Activated CD4-positive, CD25-positive, alpha-beta regulatory T cell treated with anti-CD3 and anti-CD28 coated beads, Interleukin-2, amount 50 U/mL, for 16 hours (primary cell): ENCODE measurements around the gene SERPINB10.

ENCODE experiments used
- DNase-seq: peaks from one replicate; pipeline ENCODE4 v3.0.0-alpha.2; 2020; ENCODE audit warnings: low read depth, low spot score

The SERPINB10 gene

GRCh38 chr18:63907664-63908063 is at the start of gene SERPINB10:
Gene SERPINB10, plus strand, starts transcription at chr18:63907958. Its CDS starts 7,553 bp downstream, at chr18:63915511.
- DNase-seq: no peak

- DNase-seq: no peak
Measured at GRCh38 chr18:63858456-63858855, 49.3 kb upstream of the SERPINB10 start.

GRCh38 chr18:63859781-63860475 is 47.8 kb upstream of the SERPINB10 start:
- DNase-seq: no peak

DNA sequence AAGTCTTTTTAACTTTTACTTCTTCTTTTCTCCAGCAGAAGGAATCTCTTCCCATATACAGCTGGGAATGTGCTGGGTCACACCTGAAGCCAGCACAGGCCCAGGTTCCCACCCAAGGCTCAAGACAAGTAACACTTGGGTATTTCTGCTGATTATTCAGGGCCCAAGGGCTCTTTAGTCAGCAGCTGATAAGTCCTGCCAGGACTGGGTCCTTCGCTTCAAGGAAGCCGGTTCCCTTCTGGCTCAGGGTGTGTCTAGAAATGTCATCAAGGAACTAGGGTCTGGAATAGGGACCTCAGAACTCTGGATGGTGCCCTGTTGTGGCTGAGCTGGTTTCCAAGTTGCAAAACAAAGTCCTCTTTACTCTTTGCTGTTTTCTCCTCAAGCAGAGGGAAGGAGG is 47.2 kb upstream of the SERPINB10 start:
- no peak for DNase-seq

- no peak for DNase-seq
Measured at GRCh38 chr18:63867368-63868125, 40.2 kb upstream of the SERPINB10 start.

GRCh38 chr18:63868546-63868945 is 39.2 kb upstream of the SERPINB10 start:
- DNase-seq: no peak

DNA sequence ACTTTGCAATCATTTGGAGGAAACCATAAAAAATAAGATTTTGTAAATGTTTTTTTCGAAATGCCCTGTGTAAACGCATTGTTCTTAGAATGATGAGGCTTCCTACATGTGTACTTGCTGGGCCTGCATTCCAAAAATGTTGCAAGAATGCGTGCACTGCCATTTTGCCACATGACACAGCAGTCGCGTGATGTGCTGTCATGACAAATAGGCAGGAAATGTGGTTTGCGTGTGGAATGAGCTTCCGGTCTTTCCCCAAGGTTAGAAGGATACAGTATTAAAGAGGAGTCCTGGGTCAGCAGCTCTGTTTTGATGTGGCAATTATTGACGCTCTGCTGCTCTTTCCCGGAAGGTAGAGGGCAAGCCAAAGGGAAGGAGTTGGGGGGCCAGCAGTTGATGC is 38.4 kb upstream of the SERPINB10 start:
- DNase-seq: no peak

DNA sequence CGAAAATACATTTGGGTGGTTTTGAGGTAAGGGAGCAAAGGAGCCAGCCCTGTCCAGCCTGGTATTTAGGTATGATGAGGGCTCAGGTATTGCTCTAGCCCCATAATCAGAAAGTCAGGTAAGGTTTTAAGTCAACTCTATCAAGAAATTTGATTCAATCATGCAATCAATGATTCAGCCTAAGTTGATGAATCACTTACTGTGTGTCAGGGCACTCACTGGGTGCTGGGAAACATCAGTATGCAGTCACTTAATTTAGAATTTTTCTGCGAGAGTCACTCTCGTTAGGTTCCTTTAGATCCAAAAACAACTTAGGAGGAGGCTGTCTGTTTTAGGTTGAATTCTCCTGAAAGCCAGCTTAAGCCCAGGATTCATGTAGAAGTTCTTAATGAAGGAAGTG is 37.9 kb upstream of the SERPINB10 start:
- DNase-seq: no peak

GRCh38 chr18:63871836-63872235 is 35.9 kb upstream of the SERPINB10 start:
- DNase-seq: no peak

GRCh38 chr18:63872586-63872985 is 35.2 kb upstream of the SERPINB10 start:
- DNase-seq: no peak

DNA sequence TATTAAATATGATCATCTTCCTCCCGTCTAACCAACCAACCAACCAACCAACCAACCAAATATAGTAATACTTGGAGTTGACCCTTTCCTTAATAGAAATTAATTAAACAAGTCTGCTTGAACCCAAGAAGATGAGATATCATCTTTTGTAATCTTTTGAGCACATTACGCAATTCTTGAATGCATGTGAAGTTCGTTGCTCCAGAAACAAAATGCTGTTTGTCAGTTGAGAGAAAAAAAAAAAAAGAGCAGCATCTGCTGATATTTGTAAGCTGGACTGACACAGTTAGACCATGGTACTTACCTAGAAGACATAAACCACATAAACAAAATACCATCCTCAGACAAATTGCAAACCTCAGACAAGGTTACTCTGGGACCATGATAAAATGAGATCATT is 29.4 kb upstream of the SERPINB10 start:
- no peak for DNase-seq

DNA sequence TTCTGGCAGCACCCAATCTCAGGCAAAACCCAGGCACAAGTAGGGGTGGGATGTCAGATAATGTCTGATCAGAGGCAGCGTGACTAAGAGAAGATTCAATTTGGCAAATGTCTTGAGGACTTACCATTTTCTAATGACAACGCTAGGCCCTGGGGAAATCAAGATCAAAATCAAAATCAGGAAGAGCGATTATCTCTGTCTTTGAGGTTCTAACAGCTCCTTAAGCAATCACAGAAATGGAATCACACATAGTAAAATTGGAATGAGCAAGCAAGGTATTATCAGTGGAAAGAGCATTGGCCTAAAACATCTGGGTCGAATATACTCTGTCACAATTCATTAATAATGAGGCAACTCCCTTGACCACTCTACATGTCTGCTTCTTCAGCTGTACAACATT is 28.8 kb upstream of the SERPINB10 start:
- DNase-seq: no peak

- DNase-seq: no peak
Measured at GRCh38 chr18:63879709-63880108, 28.0 kb upstream of the SERPINB10 start.

DNA sequence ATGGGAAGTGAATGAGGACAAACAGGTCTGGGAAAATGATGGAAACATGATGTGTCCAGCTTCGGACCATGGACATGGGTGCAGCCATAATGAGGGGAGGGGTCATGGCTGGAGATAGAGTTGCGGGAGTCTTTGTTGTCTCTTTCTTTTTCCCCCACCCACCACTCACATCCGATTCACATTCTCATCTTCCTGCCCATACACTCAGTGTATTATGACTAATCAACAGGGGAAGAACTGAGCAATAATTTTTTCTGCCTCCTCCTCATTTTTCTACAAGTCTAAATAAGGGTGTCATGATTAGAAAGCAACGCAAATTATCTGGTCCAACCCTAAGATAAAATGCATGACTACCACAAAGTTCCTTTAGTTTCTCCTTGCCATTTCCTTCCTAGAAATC is 25.9 kb upstream of the SERPINB10 start:
- DNase-seq: no peak

GRCh38 chr18:63882333-63883141 is 25.2 kb upstream of the SERPINB10 start:
- DNase-seq: no peak

GRCh38 chr18:63883617-63884016 is 24.1 kb upstream of the SERPINB10 start:
- DNase-seq: no peak

DNA sequence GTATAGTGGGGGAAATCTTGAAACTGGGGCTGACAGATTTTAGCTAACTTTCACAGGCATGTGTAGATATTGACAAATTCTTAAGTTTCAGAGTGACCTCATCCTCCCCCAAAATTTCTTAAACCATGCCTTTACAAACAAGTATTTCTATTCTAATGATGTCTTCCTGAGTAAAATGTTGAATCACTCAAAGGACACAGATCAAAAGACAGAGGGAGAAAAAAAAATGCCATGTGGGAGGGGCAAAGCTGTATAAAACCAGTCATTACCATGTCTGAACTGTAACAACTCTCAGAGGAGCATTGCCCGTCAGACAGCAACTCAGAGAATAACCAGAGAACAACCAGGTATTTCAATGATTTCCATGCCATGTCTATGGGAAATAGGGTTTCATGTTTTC is 20.3 kb upstream of the SERPINB10 start, which contains the start of gene SERPINB2:
TSS of gene SERPINB2 (plus strand) at position 282 of the 400 bp plus-strand sequence. CDS start 3,740 bp downstream, outside the sequence.
- DNase-seq: no peak

DNA sequence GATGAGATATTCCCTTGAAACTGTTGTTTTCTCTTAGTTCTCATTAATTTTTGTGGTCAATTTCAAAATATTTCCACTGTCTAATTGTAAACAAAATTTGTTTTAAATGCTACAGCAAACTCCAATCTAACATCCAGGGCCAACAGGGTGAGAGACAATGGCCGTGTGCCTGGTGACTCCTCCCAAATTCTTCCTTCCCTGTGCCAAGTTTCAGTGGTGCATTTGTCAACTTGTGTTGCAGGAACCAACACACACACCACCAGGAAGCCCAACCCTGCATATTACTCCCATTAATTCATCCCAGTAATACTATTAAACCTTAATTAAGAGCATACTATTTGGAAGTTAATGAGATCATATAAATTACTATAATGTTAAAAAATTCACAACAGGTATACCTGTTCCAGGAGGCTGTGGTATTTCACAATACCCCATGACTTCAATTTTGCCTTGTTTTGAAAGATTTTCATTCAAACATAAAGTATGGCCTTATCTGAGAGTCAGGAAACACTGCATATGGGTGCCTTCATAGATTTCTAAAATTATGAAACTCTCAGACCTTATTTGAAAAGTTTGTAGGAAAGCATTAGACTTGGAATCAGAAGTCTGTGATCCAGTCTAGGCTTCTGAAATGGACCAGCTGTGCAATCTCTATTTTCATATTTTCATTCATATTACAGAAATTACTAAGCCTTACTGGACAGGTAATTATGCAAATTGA is 19.1 kb upstream of the SERPINB10 start:
- DNase-seq: no peak

- DNase-seq: no peak
Measured at GRCh38 chr18:63889626-63890025, 18.1 kb upstream of the SERPINB10 start.

- DNase-seq: no peak
Measured at GRCh38 chr18:63890237-63890949, 17.4 kb upstream of the SERPINB10 start.

DNA sequence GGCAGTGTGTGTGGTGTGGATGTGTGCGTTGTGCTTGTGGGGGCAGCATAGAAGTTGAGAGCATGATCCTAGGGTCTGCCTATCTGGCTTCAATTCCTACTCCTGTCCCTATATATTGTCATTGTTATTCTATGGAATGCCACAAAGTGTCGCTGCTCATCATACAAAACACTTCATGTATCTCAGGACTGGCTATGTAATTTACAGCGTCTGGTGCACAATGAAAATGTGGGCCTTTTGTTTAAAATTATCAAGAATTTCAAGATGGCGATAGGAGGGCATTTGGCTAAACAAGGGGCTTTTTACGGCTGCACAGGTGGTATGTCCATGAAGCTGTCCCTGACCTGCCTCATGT is 16.8 kb upstream of the SERPINB10 start:
- no peak for DNase-seq
